WTC11 (cell line): ENCODE measurements around the gene CIDEC. TPM values are rescaled to one million over a fixed set of nuclear protein-coding genes. Genes with fewer than 3 reads are reported as not detected.

Experiments
- ATF1 ChIP-seq: sonication (generic); formaldehyde crosslinking; IDR thresholded peaks from 2 replicates; pipeline ENCODE4 v1.8.1; 2023; ENCODE audit warnings: mild to moderate bottlenecking, moderate library complexity, missing genetic modification reagents
- ATF3 ChIP-seq: sonication (generic); formaldehyde crosslinking; conservative IDR thresholded peaks from 2 replicates; pipeline ENCODE4 v1.8.1; 2022; ENCODE audit warnings: mild to moderate bottlenecking, missing genetic modification reagents
- CREB1 ChIP-seq: sonication (generic); formaldehyde crosslinking; IDR thresholded peaks from 2 replicates; pipeline ENCODE4 v1.8.0; 2023; ENCODE audit warnings: mild to moderate bottlenecking, missing genetic modification reagents
- CREM ChIP-seq: sonication (generic); formaldehyde crosslinking; IDR thresholded peaks from 2 replicates; pipeline ENCODE4 v1.8.1; 2022; ENCODE audit warnings: mild to moderate bottlenecking, missing genetic modification reagents, moderate library complexity
- CTCF ChIP-seq: fragments of 200-600 bp; IDR thresholded peaks from 2 replicates; pipeline ENCODE4 v1.8.0; 2022; ENCODE audit warnings: antibody characterized with exemption
- ESRRA ChIP-seq: sonication (generic); formaldehyde crosslinking; IDR thresholded peaks from 2 replicates; pipeline ENCODE4 v1.8.1; 2022; ENCODE audit warnings: mild to moderate bottlenecking, missing genetic modification reagents, borderline replicate concordance
- FOXJ3 ChIP-seq: sonication (generic); formaldehyde crosslinking; IDR thresholded peaks from 2 replicates; pipeline ENCODE4 v1.9.0; 2021; ENCODE audit warnings: missing genetic modification reagents, mild to moderate bottlenecking, borderline replicate concordance
- FOXK1 ChIP-seq: sonication (generic); formaldehyde crosslinking; IDR thresholded peaks from 2 replicates; pipeline ENCODE4 v1.8.0; 2022; ENCODE audit warnings: mild to moderate bottlenecking, moderate library complexity, missing genetic modification reagents
- GTF2I ChIP-seq: fragments of 250-450 bp; sonication (Bioruptor Pico); conservative IDR thresholded peaks from 2 replicates; pipeline ENCODE4 v1.4.0; 2021; ENCODE audit warnings: mild to moderate bottlenecking
- JUN ChIP-seq: sonication (generic); formaldehyde crosslinking; IDR thresholded peaks from 2 replicates; pipeline ENCODE4 v1.8.0; 2023; ENCODE audit warnings: mild to moderate bottlenecking, missing genetic modification reagents
- MAX ChIP-seq: sonication (generic); formaldehyde crosslinking; IDR thresholded peaks from 2 replicates; pipeline ENCODE4 v1.8.0; 2022; ENCODE audit warnings: mild to moderate bottlenecking, missing genetic modification reagents
- MXD4 ChIP-seq: fragments of 250-450 bp; sonication (Bioruptor Pico); IDR thresholded peaks from 2 replicates; pipeline ENCODE4 v1.8.0; 2021; ENCODE audit warnings: mild to moderate bottlenecking, moderate library complexity, borderline replicate concordance
- NFE2L1 ChIP-seq: sonication (generic); formaldehyde crosslinking; IDR thresholded peaks from 2 replicates; pipeline ENCODE4 v1.8.1; 2023; ENCODE audit warnings: missing genetic modification reagents
- SOX15 ChIP-seq: fragments of 250-450 bp; sonication (Bioruptor Pico); IDR thresholded peaks from 2 replicates; pipeline ENCODE4 v1.9.0; 2021; ENCODE audit warnings: mild to moderate bottlenecking
- SP1 ChIP-seq: sonication (generic); formaldehyde crosslinking; conservative IDR thresholded peaks from 2 replicates; pipeline ENCODE4 v1.8.1; 2022; ENCODE audit warnings: missing genetic modification reagents
- TCF7 ChIP-seq: sonication (generic); formaldehyde crosslinking; IDR thresholded peaks from 2 replicates; pipeline ENCODE4 v1.8.0; 2022; ENCODE audit warnings: mild to moderate bottlenecking, low read depth, missing genetic modification reagents, moderate library complexity
- TEAD4 ChIP-seq: sonication (generic); formaldehyde crosslinking; IDR thresholded peaks from 2 replicates; pipeline ENCODE4 v1.8.0; 2022; ENCODE audit warnings: mild to moderate bottlenecking, missing genetic modification reagents
- ZBTB21 ChIP-seq: sonication (generic); formaldehyde crosslinking; IDR thresholded peaks from 2 replicates; pipeline ENCODE4 v1.8.1; 2023; ENCODE audit warnings: mild to moderate bottlenecking, missing genetic modification reagents, borderline replicate concordance
- ZNF232 ChIP-seq: sonication (generic); formaldehyde crosslinking; IDR thresholded peaks from 2 replicates; pipeline ENCODE4 v1.8.0; 2022; ENCODE audit warnings: mild to moderate bottlenecking, missing genetic modification reagents
- ZNF396 ChIP-seq: fragments of 250-450 bp; sonication (Bioruptor Pico); IDR thresholded peaks from 2 replicates; pipeline ENCODE4 v1.8.0; 2021; ENCODE audit warnings: mild to moderate bottlenecking, moderate library complexity, borderline replicate concordance
- ZSCAN18 ChIP-seq: fragments of 250-450 bp; sonication (Bioruptor Pico); IDR thresholded peaks from 2 replicates; pipeline ENCODE4 v2.1.2; 2022; ENCODE audit warnings: mild to moderate bottlenecking, moderate library complexity
- total RNA-seq: library from RNA; stranded (reverse); gene quantifications from 3 replicates; pipeline ENCODE4 v1.2.3, GENCODE V29; 2021
- TF ChIP-seq, protein P1 (sequence below): sonication (generic); formaldehyde crosslinking; IDR thresholded peaks from 2 replicates; pipeline ENCODE4 v1.8.0; 2022; ENCODE audit warnings: missing genetic modification reagents
- TF ChIP-seq, protein P2 (sequence below): sonication (generic); formaldehyde crosslinking; IDR thresholded peaks from 2 replicates; pipeline ENCODE4 v1.8.1; 2023; ENCODE audit warnings: mild to moderate bottlenecking, missing genetic modification reagents
- TF ChIP-seq, protein P3 (sequence below): sonication (generic); formaldehyde crosslinking; IDR thresholded peaks from 2 replicates; pipeline ENCODE4 v1.8.1; 2022; ENCODE audit warnings: low read depth, mild to moderate bottlenecking, moderate library complexity, missing genetic modification reagents, borderline replicate concordance
- TF ChIP-seq, protein P4 (sequence below): sonication (generic); formaldehyde crosslinking; IDR thresholded peaks from 2 replicates; pipeline ENCODE4 v1.8.1; 2023; ENCODE audit warnings: mild to moderate bottlenecking, missing genetic modification reagents

The CIDEC gene
- total RNA-seq, 1 experiment from 2014 or later, result not detected

DNA sequence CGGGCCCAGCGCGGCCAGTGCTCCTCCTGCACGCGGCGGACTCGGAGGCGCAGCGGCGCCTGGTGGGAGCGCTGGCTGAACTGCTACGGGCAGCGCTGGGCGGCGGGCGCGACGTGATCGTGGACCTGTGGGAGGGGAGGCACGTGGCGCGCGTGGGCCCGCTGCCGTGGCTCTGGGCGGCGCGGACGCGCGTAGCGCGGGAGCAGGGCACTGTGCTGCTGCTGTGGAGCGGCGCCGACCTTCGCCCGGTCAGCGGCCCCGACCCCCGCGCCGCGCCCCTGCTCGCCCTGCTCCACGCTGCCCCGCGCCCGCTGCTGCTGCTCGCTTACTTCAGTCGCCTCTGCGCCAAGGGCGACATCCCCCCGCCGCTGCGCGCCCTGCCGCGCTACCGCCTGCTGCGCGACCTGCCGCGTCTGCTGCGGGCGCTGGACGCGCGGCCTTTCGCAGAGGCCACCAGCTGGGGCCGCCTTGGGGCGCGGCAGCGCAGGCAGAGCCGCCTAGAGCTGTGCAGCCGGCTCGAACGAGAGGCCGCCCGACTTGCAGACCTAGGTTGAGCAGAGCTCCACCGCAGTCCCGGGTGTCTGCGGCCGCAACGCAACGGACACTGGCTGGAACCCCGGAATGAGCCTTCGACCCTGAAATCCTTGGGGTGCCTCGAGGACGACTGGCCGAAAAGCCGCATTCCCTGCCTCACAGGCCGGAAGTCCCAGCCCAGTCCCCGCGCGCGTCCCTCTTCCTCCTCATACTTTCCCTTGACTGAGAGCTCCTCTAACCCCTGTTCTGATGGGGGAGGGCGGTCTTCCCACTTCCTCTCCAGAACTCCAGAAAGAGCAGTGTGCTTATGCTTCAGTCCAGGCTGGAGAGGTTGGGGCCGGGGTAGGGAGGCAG is 35.4 kb upstream of the CIDEC start (continued):
- TF ChIP-seq, protein P1, sequence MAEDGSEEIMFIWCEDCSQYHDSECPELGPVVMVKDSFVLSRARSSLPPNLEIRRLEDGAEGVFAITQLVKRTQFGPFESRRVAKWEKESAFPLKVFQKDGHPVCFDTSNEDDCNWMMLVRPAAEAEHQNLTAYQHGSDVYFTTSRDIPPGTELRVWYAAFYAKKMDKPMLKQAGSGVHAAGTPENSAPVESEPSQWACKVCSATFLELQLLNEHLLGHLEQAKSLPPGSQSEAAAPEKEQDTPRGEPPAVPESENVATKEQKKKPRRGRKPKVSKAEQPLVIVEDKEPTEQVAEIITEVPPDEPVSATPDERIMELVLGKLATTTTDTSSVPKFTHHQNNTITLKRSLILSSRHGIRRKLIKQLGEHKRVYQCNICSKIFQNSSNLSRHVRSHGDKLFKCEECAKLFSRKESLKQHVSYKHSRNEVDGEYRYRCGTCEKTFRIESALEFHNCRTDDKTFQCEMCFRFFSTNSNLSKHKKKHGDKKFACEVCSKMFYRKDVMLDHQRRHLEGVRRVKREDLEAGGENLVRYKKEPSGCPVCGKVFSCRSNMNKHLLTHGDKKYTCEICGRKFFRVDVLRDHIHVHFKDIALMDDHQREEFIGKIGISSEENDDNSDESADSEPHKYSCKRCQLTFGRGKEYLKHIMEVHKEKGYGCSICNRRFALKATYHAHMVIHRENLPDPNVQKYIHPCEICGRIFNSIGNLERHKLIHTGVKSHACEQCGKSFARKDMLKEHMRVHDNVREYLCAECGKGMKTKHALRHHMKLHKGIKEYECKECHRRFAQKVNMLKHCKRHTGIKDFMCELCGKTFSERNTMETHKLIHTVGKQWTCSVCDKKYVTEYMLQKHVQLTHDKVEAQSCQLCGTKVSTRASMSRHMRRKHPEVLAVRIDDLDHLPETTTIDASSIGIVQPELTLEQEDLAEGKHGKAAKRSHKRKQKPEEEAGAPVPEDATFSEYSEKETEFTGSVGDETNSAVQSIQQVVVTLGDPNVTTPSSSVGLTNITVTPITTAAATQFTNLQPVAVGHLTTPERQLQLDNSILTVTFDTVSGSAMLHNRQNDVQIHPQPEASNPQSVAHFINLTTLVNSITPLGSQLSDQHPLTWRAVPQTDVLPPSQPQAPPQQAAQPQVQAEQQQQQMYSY (CRISPR knock-in tag), result peak; percentile 31
- TF ChIP-seq TEAD4 (0 out of 2 replicates have a peak, but pooled peaks have one; percentile 26), ZBTB21 (CRISPR knock-in tag) (no peak), FOXJ3 (no peak), ATF3 (CRISPR knock-in tag) (0 out of 2 replicates have a peak, but pooled peaks have one; percentile 70), NFE2L1 (CRISPR knock-in tag) (peak; percentile 82; the same call in 1 of the 2 replicates), ZSCAN18 (CRISPR knock-in tag) (no peak), TCF7 (no peak), ESRRA (CRISPR knock-in tag) (peak; percentile 12; the same call in 1 of the 2 replicates), SP1 (CRISPR knock-in tag) (peak; percentile 61; the same call in 1 of the 2 replicates), FOXK1 (CRISPR knock-in tag) (peak; percentile 91), CREB1 (CRISPR knock-in tag) (0 out of 2 replicates have a peak, but pooled peaks have one; percentile 60), ATF1 (CRISPR knock-in tag) (no peak; the same call in 1 of the 2 replicates), GTF2I (CRISPR knock-in tag) (no peak), ZNF232 (0 out of 2 replicates have a peak, but pooled peaks have one; percentile 73), JUN (CRISPR knock-in tag) (peak; percentile 90), CREM (peak; percentile 28; the same call in 1 of the 2 replicates), SOX15 (CRISPR knock-in tag) (no peak), ZNF396 (no peak), MXD4 (CRISPR knock-in tag) (no peak), MAX (CRISPR knock-in tag) (peak; percentile 40; the same call in 1 of the 2 replicates), CTCF (no peak)
- TF ChIP-seq, protein P2, sequence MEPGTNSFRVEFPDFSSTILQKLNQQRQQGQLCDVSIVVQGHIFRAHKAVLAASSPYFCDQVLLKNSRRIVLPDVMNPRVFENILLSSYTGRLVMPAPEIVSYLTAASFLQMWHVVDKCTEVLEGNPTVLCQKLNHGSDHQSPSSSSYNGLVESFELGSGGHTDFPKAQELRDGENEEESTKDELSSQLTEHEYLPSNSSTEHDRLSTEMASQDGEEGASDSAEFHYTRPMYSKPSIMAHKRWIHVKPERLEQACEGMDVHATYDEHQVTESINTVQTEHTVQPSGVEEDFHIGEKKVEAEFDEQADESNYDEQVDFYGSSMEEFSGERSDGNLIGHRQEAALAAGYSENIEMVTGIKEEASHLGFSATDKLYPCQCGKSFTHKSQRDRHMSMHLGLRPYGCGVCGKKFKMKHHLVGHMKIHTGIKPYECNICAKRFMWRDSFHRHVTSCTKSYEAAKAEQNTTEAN (CRISPR knock-in tag), result peak; percentile 60; the same call in 1 of the 2 replicates
- TF ChIP-seq, protein P3, sequence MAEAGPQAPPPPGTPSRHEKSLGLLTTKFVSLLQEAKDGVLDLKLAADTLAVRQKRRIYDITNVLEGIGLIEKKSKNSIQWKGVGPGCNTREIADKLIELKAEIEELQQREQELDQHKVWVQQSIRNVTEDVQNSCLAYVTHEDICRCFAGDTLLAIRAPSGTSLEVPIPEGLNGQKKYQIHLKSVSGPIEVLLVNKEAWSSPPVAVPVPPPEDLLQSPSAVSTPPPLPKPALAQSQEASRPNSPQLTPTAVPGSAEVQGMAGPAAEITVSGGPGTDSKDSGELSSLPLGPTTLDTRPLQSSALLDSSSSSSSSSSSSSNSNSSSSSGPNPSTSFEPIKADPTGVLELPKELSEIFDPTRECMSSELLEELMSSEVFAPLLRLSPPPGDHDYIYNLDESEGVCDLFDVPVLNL, result peak; percentile 83
- TF ChIP-seq, protein P4, sequence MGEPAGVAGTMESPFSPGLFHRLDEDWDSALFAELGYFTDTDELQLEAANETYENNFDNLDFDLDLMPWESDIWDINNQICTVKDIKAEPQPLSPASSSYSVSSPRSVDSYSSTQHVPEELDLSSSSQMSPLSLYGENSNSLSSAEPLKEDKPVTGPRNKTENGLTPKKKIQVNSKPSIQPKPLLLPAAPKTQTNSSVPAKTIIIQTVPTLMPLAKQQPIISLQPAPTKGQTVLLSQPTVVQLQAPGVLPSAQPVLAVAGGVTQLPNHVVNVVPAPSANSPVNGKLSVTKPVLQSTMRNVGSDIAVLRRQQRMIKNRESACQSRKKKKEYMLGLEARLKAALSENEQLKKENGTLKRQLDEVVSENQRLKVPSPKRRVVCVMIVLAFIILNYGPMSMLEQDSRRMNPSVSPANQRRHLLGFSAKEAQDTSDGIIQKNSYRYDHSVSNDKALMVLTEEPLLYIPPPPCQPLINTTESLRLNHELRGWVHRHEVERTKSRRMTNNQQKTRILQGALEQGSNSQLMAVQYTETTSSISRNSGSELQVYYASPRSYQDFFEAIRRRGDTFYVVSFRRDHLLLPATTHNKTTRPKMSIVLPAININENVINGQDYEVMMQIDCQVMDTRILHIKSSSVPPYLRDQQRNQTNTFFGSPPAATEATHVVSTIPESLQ (CRISPR knock-in tag), result no peak
